Transverse colon (tissue), 4 donors: ENCODE data around the gene PTPMT1.

Experiments
- EP300 ChIP-seq: sonication (generic); formaldehyde crosslinking; IDR thresholded peaks from one replicate; pipeline ENCODE4 v1.6.1; 2017; ENCODE audit warnings: antibody characterized with exemption, low read depth
- POLR2AphosphoS5 ChIP-seq, 3 donors: sonication (generic); formaldehyde crosslinking; IDR thresholded peaks; one replicate each; pipeline ENCODE4 v1.6.1; 2016; ENCODE audit warnings: antibody characterized with exemption in 3 of 3
- TF ChIP-seq, protein P1 (sequence below), 5 experiments: fragments of 200-600 bp in 3 of 5; fragments of 450-650 bp in 2 of 5; sonication (generic) in 3 of 5; IDR thresholded peaks; 1 replicate in 2 of 5; 2 replicates in 3 of 5; pipeline ENCODE4 v1.5.1; 2016 to 2017; ENCODE audit warnings: antibody characterized with exemption in 5 of 5, inconsistent platforms in 3 of 5, mild to moderate bottlenecking in 2 of 5, moderate library complexity in 1 of 5

DNA sequence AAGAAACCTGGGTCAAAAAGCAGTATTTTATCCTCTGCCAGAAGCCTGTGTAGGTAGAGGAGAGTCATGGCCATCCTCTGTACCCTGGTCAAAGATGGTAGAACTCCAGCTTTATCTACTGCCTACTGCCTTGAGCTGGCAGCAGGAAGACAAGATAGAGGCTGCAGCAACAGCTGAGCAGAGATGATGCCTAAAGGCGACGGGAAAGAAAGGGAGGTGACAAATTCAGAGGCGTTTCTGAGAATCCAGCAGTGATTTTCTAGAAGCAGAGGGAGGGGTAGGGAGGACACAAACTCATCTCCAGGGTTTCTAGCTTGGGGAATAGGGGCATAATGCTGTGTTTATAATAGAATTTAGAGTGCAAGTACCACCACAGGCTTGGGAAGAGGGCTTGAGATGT is 44.3 kb downstream of the PTPMT1 start:
- TF ChIP-seq, protein P1, sequence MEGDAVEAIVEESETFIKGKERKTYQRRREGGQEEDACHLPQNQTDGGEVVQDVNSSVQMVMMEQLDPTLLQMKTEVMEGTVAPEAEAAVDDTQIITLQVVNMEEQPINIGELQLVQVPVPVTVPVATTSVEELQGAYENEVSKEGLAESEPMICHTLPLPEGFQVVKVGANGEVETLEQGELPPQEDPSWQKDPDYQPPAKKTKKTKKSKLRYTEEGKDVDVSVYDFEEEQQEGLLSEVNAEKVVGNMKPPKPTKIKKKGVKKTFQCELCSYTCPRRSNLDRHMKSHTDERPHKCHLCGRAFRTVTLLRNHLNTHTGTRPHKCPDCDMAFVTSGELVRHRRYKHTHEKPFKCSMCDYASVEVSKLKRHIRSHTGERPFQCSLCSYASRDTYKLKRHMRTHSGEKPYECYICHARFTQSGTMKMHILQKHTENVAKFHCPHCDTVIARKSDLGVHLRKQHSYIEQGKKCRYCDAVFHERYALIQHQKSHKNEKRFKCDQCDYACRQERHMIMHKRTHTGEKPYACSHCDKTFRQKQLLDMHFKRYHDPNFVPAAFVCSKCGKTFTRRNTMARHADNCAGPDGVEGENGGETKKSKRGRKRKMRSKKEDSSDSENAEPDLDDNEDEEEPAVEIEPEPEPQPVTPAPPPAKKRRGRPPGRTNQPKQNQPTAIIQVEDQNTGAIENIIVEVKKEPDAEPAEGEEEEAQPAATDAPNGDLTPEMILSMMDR (IDR thresholded peaks at IDR 0.05) = no peak
- TF ChIP-seq POLR2AphosphoS5 (IDR thresholded peaks at IDR 0.05) (no peak), EP300 (no peak)
